ENCODE results near the gene RSPO3. TPM values are rescaled to one million over a fixed set of nuclear protein-coding genes. Genes with fewer than 3 reads are reported as not detected.

Gene RSPO3
- total and polyA plus RNA-seq, 9 of the 15 experiments (the other 6 are each of a cell fraction or from before 2014, with no cell fraction given), result not detected

DNA sequence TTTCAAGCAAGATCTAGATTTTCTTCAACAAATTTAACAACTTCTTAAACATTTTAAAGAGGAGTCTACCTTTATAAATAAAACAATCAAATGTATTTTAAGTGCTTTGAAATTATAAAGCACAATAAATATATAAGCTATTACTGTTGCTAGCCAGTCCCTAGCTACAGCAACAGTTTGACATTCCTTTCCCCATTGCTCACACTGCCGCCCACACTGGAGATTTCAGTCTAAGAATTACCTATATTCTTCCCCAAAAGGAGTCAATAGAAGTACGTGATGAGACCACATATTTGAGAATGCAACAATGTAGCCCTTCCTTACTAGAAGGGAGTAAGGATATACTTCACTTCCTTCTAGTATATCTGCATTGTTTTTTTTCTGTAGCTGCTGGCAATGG, 82.8 kb downstream of the RSPO3 start:
- ATAC-seq, result no peak
- Histone ChIP-seq H3K36me3 (ENCODE audit: control insufficient read depth, insufficient read depth, low read length) (no peaks in the 10 kb centered on the region), H3K4me2 (ENCODE audit: insufficient read depth, low read length) (no peak overlapping the region), H3K9ac (ENCODE audit: insufficient read depth in 1 of 2, low read depth in 2 of 2, low read length in 2 of 2) (no peak overlapping the region), H3K27ac (ENCODE audit: extremely low read depth, low read depth, low read length) (no peak overlapping the region), H4K20me1 (replicated peaks; ENCODE audit: control insufficient read depth, insufficient read depth, low read length) (no peaks in the 10 kb centered on the region), H3K9me1 (ENCODE audit: control insufficient read depth, insufficient read depth, low read length) (no peaks in the 10 kb centered on the region), H3K4me3 (no peak overlapping the region), H3K79me2 (ENCODE audit: control insufficient read depth, insufficient read depth, low read length) (no peaks in the 10 kb centered on the region), H3K9me3 (replicated peaks; ENCODE audit: control insufficient read depth, insufficient read depth, low read depth, low read length) (no peaks in the 10 kb centered on the region), H3K27me3 (ENCODE audit: control insufficient read depth in 2 of 2, insufficient read depth in 2 of 2, low read length in 2 of 2) (no peaks in the 10 kb centered on the region), H3K4me1 (replicated peaks in 1 of 2; ENCODE audit: control insufficient read depth in 2 of 2, insufficient read depth in 2 of 2, low read length in 2 of 2) (no peaks in the 10 kb centered on the region), H2AFZ (ENCODE audit: low read depth, low read length) (no peak overlapping the region)
- in situ Hi-C loops (cut with MboI), result no loop called here
- ChIA-PET CTCF (ENCODE audit: low intra/inter-chr PET ratio) (no interaction called here), POLR2A (no interaction called here)
- TF ChIP-seq ZNF785 (CRISPR knock-in tag; IDR thresholded peaks at IDR 0.05) (no peak), ESRRB (CRISPR knock-in tag; IDR thresholded peaks at IDR 0.05; ENCODE audit: borderline replicate concordance) (no peak), NFXL1 (CRISPR knock-in tag; IDR thresholded peaks at IDR 0.05) (no peak), SRSF3 (IDR thresholded peaks at IDR 0.05; ENCODE audit: insufficient read depth, low read length) (no peak), PURB (CRISPR knock-in tag; IDR thresholded peaks at IDR 0.05; ENCODE audit: low read depth) (no peak), SRSF1 (IDR thresholded peaks at IDR 0.05; ENCODE audit: low read depth, low read length) (no peak), C11orf30 (IDR thresholded peaks at IDR 0.05; ENCODE audit: low read depth) (no peak), SMAD1 (IDR thresholded peaks at IDR 0.05; ENCODE audit: low read depth, low read length, partially characterized antibody) (no peak), LCOR (CRISPR knock-in tag; IDR thresholded peaks at IDR 0.05) (no peak)
- TF ChIP-seq, protein P1, sequence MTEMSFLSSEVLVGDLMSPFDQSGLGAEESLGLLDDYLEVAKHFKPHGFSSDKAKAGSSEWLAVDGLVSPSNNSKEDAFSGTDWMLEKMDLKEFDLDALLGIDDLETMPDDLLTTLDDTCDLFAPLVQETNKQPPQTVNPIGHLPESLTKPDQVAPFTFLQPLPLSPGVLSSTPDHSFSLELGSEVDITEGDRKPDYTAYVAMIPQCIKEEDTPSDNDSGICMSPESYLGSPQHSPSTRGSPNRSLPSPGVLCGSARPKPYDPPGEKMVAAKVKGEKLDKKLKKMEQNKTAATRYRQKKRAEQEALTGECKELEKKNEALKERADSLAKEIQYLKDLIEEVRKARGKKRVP (CRISPR knock-in tag; IDR thresholded peaks at IDR 0.05), result no peak
- 0% methylated on average over 2 of the region's 2 CpGs for WGBS (ENCODE audit: insufficient coverage, low coverage, missing lambda C conversion rate)
- FAIRE-seq, result no peak
- no TSS peak for BruUV-seq (replicated peaks)
- intact Hi-C loops (cut with micrococcal nuclease), result no loop called here
- DNase-seq (ENCODE audit: extremely low read depth in 1 of 4, low spot score in 3 of 4), result no peak

All from K562 (cell line).